SK-N-SH (cell line): ENCODE results near the gene VENTX.

Experiments used
- EP300 ChIP-seq, 2 experiments: IDR thresholded peaks; 2 replicates each; pipeline versions ENCODE4 v1.4.0 to v1.6.1; 2012; ENCODE audit warnings: borderline replicate concordance in 1 of 2, low read depth in 1 of 2, low read length in 1 of 2
- EZH2phosphoT487 ChIP-seq: fragments of 200-600 bp; sonication (generic); IDR thresholded peaks from 2 replicates; pipeline ENCODE4 v1.6.1; 2017; ENCODE audit warnings: low read depth, mixed run types, mild to moderate bottlenecking, antibody characterized with exemption, moderate library complexity, borderline replicate concordance
- NFIC ChIP-seq: IDR thresholded peaks from 2 replicates; pipeline ENCODE4 v1.4.0; 2012; ENCODE audit warnings: borderline replicate concordance
- PBX3 ChIP-seq: IDR thresholded peaks from 2 replicates; pipeline ENCODE4; 2012
- POLR2AphosphoS5 ChIP-seq: IDR thresholded peaks from 2 replicates; pipeline ENCODE4 v1.6.1; 2012; ENCODE audit warnings: low read depth, low read length
- SIN3A ChIP-seq: IDR thresholded peaks from 2 replicates; pipeline ENCODE4 v1.6.1; 2012; ENCODE audit warnings: low read depth, mild to moderate bottlenecking, low read length, moderate library complexity, borderline replicate concordance
- SMC3 ChIP-seq: IDR thresholded peaks from 2 replicates; pipeline ENCODE4 v1.6.1; 2012; ENCODE audit warnings: low read depth, low read length, improper control_type of control experiment
- TEAD4 ChIP-seq: IDR thresholded peaks from 2 replicates; pipeline ENCODE4 v1.4.0; 2012; ENCODE audit warnings: mild to moderate bottlenecking, borderline replicate concordance; ENCODE audit not compliant: insufficient read depth
- TF ChIP-seq, protein P1 (sequence below): IDR thresholded peaks from 2 replicates; pipeline ENCODE4 v1.6.1; 2012; ENCODE audit warnings: mild to moderate bottlenecking, low read depth, low read length, moderate library complexity
- TF ChIP-seq, protein P2 (sequence below): fragments of 200-600 bp; sonication (generic); IDR thresholded peaks from 2 replicates; pipeline ENCODE4 v1.6.1; 2017; ENCODE audit warnings: antibody characterized with exemption, mild to moderate bottlenecking, moderate library complexity

DNA sequence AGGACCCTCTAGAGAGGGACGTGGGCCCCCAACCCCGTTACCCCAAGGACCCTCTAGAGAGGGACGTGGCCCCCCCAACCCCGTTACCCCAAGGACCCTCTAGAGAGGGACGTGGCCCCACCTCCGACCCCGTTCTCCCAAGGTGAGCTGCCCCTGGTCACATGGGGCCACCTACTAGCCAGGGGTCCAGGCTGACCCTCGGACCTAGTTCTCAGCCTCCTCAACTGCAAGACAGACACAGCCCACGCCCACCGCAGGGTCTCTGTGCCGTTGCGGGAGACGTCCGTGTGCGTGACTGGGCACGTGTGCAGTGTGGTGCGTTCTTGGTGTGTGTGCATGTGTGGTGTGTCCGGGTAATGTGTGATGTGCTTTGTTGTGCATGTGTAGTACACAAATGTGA is 29.2 kb upstream of the VENTX start:
- TF ChIP-seq PBX3 (no peak), SIN3A (no peak), POLR2AphosphoS5 (no peak), NFIC (no peak), EP300 (IDR thresholded peaks at IDR 0.05; ENCODE audit: borderline replicate concordance in 1 of 2, low read depth in 1 of 2, low read length in 1 of 2) (no peak), TEAD4 (no peak), SMC3 (no peak), EZH2phosphoT487 (no peak)
- TF ChIP-seq, protein P1, sequence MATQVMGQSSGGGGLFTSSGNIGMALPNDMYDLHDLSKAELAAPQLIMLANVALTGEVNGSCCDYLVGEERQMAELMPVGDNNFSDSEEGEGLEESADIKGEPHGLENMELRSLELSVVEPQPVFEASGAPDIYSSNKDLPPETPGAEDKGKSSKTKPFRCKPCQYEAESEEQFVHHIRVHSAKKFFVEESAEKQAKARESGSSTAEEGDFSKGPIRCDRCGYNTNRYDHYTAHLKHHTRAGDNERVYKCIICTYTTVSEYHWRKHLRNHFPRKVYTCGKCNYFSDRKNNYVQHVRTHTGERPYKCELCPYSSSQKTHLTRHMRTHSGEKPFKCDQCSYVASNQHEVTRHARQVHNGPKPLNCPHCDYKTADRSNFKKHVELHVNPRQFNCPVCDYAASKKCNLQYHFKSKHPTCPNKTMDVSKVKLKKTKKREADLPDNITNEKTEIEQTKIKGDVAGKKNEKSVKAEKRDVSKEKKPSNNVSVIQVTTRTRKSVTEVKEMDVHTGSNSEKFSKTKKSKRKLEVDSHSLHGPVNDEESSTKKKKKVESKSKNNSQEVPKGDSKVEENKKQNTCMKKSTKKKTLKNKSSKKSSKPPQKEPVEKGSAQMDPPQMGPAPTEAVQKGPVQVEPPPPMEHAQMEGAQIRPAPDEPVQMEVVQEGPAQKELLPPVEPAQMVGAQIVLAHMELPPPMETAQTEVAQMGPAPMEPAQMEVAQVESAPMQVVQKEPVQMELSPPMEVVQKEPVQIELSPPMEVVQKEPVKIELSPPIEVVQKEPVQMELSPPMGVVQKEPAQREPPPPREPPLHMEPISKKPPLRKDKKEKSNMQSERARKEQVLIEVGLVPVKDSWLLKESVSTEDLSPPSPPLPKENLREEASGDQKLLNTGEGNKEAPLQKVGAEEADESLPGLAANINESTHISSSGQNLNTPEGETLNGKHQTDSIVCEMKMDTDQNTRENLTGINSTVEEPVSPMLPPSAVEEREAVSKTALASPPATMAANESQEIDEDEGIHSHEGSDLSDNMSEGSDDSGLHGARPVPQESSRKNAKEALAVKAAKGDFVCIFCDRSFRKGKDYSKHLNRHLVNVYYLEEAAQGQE, result no peak
- TF ChIP-seq, protein P2, sequence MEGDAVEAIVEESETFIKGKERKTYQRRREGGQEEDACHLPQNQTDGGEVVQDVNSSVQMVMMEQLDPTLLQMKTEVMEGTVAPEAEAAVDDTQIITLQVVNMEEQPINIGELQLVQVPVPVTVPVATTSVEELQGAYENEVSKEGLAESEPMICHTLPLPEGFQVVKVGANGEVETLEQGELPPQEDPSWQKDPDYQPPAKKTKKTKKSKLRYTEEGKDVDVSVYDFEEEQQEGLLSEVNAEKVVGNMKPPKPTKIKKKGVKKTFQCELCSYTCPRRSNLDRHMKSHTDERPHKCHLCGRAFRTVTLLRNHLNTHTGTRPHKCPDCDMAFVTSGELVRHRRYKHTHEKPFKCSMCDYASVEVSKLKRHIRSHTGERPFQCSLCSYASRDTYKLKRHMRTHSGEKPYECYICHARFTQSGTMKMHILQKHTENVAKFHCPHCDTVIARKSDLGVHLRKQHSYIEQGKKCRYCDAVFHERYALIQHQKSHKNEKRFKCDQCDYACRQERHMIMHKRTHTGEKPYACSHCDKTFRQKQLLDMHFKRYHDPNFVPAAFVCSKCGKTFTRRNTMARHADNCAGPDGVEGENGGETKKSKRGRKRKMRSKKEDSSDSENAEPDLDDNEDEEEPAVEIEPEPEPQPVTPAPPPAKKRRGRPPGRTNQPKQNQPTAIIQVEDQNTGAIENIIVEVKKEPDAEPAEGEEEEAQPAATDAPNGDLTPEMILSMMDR, result no peak
